ENCODE data around the gene RBSN.

DNA sequence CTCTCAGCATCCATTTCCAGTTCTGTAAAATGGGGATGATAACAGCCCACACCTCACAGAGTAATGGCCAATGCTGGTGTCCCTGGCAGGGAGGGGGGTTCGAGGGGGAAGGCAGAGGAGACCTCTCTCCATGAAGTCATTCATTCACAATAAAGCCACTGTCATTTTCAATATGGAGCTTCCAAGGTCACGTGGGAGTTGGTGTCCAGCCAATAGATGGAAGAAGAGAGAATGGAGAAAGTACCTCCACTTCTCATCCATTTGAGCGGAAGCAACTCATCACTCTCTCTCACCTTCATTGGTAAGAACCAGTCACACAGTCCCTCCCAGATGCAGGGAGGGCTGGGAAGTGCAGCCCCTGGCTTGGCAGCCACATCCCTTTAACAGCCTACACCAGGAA is 14.9 kb upstream of the RBSN start:
- TF ChIP-seq, protein P1, sequence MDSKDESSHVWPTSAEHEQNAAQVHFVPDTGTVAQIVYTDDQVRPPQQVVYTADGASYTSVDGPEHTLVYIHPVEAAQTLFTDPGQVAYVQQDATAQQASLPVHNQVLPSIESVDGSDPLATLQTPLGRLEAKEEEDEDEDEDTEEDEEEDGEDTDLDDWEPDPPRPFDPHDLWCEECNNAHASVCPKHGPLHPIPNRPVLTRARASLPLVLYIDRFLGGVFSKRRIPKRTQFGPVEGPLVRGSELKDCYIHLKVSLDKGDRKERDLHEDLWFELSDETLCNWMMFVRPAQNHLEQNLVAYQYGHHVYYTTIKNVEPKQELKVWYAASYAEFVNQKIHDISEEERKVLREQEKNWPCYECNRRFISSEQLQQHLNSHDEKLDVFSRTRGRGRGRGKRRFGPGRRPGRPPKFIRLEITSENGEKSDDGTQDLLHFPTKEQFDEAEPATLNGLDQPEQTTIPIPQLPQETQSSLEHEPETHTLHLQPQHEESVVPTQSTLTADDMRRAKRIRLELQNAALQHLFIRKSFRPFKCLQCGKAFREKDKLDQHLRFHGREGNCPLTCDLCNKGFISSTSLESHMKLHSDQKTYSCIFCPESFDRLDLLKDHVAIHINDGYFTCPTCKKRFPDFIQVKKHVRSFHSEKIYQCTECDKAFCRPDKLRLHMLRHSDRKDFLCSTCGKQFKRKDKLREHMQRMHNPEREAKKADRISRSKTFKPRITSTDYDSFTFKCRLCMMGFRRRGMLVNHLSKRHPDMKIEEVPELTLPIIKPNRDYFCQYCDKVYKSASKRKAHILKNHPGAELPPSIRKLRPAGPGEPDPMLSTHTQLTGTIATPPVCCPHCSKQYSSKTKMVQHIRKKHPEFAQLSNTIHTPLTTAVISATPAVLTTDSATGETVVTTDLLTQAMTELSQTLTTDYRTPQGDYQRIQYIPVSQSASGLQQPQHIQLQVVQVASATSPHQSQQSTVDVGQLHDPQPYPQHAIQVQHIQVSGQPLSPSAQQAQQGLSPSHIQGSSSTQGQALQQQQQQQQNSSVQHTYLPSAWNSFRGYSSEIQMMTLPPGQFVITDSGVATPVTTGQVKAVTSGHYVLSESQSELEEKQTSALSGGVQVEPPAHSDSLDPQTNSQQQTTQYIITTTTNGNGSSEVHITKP (tag by site-specific recombination; IDR thresholded peaks at IDR 0.05): no peak
- TF ChIP-seq, protein P2, sequence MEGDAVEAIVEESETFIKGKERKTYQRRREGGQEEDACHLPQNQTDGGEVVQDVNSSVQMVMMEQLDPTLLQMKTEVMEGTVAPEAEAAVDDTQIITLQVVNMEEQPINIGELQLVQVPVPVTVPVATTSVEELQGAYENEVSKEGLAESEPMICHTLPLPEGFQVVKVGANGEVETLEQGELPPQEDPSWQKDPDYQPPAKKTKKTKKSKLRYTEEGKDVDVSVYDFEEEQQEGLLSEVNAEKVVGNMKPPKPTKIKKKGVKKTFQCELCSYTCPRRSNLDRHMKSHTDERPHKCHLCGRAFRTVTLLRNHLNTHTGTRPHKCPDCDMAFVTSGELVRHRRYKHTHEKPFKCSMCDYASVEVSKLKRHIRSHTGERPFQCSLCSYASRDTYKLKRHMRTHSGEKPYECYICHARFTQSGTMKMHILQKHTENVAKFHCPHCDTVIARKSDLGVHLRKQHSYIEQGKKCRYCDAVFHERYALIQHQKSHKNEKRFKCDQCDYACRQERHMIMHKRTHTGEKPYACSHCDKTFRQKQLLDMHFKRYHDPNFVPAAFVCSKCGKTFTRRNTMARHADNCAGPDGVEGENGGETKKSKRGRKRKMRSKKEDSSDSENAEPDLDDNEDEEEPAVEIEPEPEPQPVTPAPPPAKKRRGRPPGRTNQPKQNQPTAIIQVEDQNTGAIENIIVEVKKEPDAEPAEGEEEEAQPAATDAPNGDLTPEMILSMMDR (tag by site-specific recombination; IDR thresholded peaks at IDR 0.05): no peak
- TF ChIP-seq, protein P3, sequence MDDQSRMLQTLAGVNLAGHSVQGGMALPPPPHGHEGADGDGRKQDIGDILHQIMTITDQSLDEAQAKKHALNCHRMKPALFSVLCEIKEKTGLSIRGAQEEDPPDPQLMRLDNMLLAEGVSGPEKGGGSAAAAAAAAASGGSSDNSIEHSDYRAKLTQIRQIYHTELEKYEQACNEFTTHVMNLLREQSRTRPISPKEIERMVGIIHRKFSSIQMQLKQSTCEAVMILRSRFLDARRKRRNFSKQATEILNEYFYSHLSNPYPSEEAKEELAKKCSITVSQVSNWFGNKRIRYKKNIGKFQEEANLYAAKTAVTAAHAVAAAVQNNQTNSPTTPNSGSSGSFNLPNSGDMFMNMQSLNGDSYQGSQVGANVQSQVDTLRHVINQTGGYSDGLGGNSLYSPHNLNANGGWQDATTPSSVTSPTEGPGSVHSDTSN (CRISPR knock-in tag; IDR thresholded peaks at IDR 0.05): no peak
- TF ChIP-seq FEZF1 (tag by site-specific recombination; IDR thresholded peaks at IDR 0.05): no peak
- TF ChIP-seq, protein P4, sequence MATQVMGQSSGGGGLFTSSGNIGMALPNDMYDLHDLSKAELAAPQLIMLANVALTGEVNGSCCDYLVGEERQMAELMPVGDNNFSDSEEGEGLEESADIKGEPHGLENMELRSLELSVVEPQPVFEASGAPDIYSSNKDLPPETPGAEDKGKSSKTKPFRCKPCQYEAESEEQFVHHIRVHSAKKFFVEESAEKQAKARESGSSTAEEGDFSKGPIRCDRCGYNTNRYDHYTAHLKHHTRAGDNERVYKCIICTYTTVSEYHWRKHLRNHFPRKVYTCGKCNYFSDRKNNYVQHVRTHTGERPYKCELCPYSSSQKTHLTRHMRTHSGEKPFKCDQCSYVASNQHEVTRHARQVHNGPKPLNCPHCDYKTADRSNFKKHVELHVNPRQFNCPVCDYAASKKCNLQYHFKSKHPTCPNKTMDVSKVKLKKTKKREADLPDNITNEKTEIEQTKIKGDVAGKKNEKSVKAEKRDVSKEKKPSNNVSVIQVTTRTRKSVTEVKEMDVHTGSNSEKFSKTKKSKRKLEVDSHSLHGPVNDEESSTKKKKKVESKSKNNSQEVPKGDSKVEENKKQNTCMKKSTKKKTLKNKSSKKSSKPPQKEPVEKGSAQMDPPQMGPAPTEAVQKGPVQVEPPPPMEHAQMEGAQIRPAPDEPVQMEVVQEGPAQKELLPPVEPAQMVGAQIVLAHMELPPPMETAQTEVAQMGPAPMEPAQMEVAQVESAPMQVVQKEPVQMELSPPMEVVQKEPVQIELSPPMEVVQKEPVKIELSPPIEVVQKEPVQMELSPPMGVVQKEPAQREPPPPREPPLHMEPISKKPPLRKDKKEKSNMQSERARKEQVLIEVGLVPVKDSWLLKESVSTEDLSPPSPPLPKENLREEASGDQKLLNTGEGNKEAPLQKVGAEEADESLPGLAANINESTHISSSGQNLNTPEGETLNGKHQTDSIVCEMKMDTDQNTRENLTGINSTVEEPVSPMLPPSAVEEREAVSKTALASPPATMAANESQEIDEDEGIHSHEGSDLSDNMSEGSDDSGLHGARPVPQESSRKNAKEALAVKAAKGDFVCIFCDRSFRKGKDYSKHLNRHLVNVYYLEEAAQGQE (tag by site-specific recombination; IDR thresholded peaks at IDR 0.05): no peak
- TF ChIP-seq ZNF311 (tag by site-specific recombination; IDR thresholded peaks at IDR 0.05; ENCODE audit: borderline replicate concordance): no peak
- no peak for TF ChIP-seq ZNF76 (tag by site-specific recombination; IDR thresholded peaks at IDR 0.05; ENCODE audit: borderline replicate concordance, low read depth)

All from HEK293 (cell line).